Upper lobe of left lung (tissue), 6 donors: ENCODE measurements around the gene SPINT1. TPM values are rescaled to one million over a fixed set of nuclear protein-coding genes. Genes with fewer than 3 reads are reported as not detected.

Experiments
- ATAC-seq, 2 donors: fragments of 200-7000 bp; cut with Tn5 transposase; one replicate each; pipeline ENCODE4 v1.9.1; 2022; ENCODE audit warnings: mild to moderate bottlenecking in 2 of 2, moderate library complexity in 2 of 2; ENCODE audit not compliant: low FRiP score in 2 of 2
- DNase-seq, 2 donors: peaks; one replicate each; pipeline ENCODE4 v3.0.0-alpha.2; 2019 to 2020
- H3K27ac ChIP-seq, 4 donors: fragments of 200-600 bp; sonication (generic); one replicate each; pipeline ENCODE4 v1.5.1; 2016 to 2019
- H3K27me3 ChIP-seq, 4 donors: fragments of 200-600 bp; sonication (generic); one replicate each; pipeline ENCODE4 v1.5.1; 2017 to 2019
- H3K36me3 ChIP-seq, 4 donors: fragments of 200-600 bp; sonication (generic); one replicate each; pipeline ENCODE4 v1.5.1; 2016 to 2019
- H3K4me1 ChIP-seq, 4 donors: fragments of 200-600 bp; sonication (generic); one replicate each; pipeline ENCODE4 v1.5.1; 2018 to 2019
- H3K4me3 ChIP-seq, 4 donors: fragments of 200-600 bp; sonication (generic); one replicate each; pipeline ENCODE4 v1.5.1; 2017 to 2019; ENCODE audit warnings: mild to moderate bottlenecking in 2 of 4, moderate library complexity in 1 of 4
- H3K9me3 ChIP-seq, 4 donors: fragments of 200-600 bp; sonication (generic); one replicate each; pipeline ENCODE4 v1.5.1; 2018 to 2019
- EP300 ChIP-seq, 4 donors: sonication (generic); formaldehyde crosslinking; IDR thresholded peaks; one replicate each; pipeline ENCODE4 v1.5.1; 2017; ENCODE audit warnings: antibody characterized with exemption in 4 of 4, control low read depth in 2 of 4
- POLR2A ChIP-seq, 4 donors: fragments of 450-650 bp; IDR thresholded peaks; one replicate each; pipeline ENCODE4 v1.5.1; 2016 to 2017; ENCODE audit warnings: antibody characterized with exemption in 4 of 4, mild to moderate bottlenecking in 2 of 4
- POLR2AphosphoS5 ChIP-seq, 2 donors: sonication (generic); formaldehyde crosslinking; IDR thresholded peaks; one replicate each; pipeline ENCODE4 v1.5.1; 2017; ENCODE audit warnings: antibody characterized with exemption in 2 of 2
- WGBS, 2 donors: methylation state at CpG; one replicate each; pipeline ENCODE4 v1.1.5; 2017 to 2018; 5-methylcytosine and 5-hydroxymethylcytosine counted together
- total RNA-seq, 6 donors: library from RNA; depleted of rRNA in 4 of 6; stranded (reverse); fragments of >200 nt in 4 of 6; gene quantifications; one replicate each; pipeline versions ENCODE4 v1.1.0 to v1.2.1, GENCODE V29; 2016 to 2021
- TF ChIP-seq, protein P1 (sequence below), 6 experiments: fragments of 450-650 bp in 4 of 6; fragments of 200-600 bp in 2 of 6; sonication (generic) in 2 of 6; IDR thresholded peaks; one replicate each; pipeline ENCODE4 v1.5.1; 2016 to 2019; ENCODE audit warnings: antibody characterized with exemption in 6 of 6
- donor health status: DM: no; HTN: no; CAD: no; lungs with moderate emphysema.
- donor health status: DM: no; HTN: yes; CAD: no; lungs with severe emphysema.

The SPINT1 gene
- total RNA-seq, 6 donors from 2014 or later: 99.3 to 252 (median 163) TPM

DNA sequence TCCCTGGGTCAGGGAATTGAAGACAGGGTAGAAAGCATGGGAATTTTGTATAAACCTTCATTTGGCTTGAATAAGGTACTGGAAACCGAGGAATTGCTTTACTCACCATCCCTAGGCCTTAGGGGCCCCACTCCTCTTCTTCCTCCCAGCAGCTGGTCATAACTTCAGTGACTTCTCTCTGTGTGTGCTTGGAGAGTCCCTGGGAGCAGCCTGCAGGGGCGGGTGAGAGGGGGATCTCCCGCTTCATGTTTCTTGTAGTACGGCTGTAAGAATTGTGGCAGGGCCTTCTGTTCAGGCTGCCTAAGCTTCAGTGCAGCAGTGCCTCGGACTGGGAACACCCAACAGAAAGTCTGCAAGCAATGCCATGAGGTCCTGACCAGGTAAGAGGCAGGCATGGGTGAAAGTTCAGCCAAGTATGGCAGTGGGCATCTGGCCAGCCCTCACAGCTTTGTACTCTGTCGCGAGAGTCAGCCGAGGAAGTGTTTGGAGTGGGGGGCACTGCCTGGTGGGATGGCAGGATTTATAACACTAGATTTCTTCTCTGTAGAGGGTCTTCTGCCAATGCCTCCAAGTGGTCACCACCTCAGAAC lies 34.9 kb upstream of the SPINT1 start:
- Histone ChIP-seq H3K9me3 (no peaks in the 10 kb centered on the region), H3K27me3 (no peaks in the 10 kb centered on the region), H3K36me3 (peaks cover 0 to 40% (median 17%) of the 10 kb centered on the region in 4 donors), H3K4me3 (no peak overlapping the region), H3K27ac (no peak overlapping the region), H3K4me1 (peaks cover 6 to 37% (median 20%) of the 10 kb centered on the region in 4 donors)
- WGBS, 2 donors: 60 to 84% methylated on average over 7 to 8 of the region's 8 CpGs
- ATAC-seq (no peak), DNase-seq (no peak)
- TF ChIP-seq POLR2AphosphoS5 (IDR thresholded peaks at IDR 0.05): no peak
- TF ChIP-seq POLR2A (IDR thresholded peaks at IDR 0.05): no peak
- TF ChIP-seq, protein P1, sequence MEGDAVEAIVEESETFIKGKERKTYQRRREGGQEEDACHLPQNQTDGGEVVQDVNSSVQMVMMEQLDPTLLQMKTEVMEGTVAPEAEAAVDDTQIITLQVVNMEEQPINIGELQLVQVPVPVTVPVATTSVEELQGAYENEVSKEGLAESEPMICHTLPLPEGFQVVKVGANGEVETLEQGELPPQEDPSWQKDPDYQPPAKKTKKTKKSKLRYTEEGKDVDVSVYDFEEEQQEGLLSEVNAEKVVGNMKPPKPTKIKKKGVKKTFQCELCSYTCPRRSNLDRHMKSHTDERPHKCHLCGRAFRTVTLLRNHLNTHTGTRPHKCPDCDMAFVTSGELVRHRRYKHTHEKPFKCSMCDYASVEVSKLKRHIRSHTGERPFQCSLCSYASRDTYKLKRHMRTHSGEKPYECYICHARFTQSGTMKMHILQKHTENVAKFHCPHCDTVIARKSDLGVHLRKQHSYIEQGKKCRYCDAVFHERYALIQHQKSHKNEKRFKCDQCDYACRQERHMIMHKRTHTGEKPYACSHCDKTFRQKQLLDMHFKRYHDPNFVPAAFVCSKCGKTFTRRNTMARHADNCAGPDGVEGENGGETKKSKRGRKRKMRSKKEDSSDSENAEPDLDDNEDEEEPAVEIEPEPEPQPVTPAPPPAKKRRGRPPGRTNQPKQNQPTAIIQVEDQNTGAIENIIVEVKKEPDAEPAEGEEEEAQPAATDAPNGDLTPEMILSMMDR (IDR thresholded peaks at IDR 0.05): no peak
- TF ChIP-seq EP300 (IDR thresholded peaks at IDR 0.05): no peak

DNA sequence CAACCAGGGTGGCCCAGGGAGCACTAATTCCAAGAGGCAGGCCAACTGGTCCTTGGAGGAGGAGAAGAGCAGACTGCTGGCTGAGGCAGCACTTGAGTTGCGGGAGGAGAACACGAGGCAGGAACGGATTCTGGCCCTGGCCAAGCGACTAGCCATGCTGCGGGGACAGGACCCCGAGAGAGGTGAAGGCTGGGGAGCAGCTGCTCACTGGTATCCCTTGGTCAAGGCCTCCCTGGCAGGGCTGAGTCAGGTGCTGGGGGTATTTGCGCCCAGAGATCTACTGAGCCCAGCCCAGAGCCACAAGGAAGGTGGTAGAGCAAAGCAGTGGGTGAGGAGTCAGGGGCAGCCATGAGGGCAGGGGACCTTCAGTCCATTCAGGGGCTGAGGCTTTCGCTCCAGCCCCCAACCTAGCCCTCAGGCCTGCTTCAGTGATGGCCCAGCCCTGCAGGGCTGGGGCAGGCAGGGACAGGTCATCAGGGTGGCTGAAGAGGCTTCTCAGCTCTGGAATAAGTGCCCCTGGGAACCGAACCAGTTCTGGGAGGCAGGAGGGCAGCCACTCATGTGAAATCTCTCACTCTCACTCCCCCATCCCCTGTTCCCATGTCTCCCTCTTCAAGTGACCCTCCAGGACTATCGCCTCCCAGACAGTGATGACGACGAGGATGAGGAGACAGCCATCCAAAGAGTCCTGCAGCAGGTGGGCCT lies 31.0 kb upstream of the SPINT1 start:
- H3K4me1 ChIP-seq: peaks cover 0 to 13% (median 9%) of the 10 kb centered on the region in 4 donors
- TF ChIP-seq POLR2AphosphoS5 (IDR thresholded peaks at IDR 0.05) (no peak), EP300 (IDR thresholded peaks at IDR 0.05) (no peak), POLR2A (IDR thresholded peaks at IDR 0.05) (no peak)
- TF ChIP-seq, protein P1 (IDR thresholded peaks at IDR 0.05): no peak
- H3K27me3 ChIP-seq: no peaks in the 10 kb centered on the region
- no peak overlapping the region for H3K27ac ChIP-seq
- WGBS, 2 donors: 91 to 92% methylated on average over 10 to 12 of the region's 12 CpGs
- DNase-seq: no peak
- peaks cover 0 to 51% (median 20%) of the 10 kb centered on the region in 4 donors for H3K36me3 ChIP-seq
- no peaks in the 10 kb centered on the region for H3K9me3 ChIP-seq
- no peak for ATAC-seq
- no peak overlapping the region for H3K4me3 ChIP-seq

DNA sequence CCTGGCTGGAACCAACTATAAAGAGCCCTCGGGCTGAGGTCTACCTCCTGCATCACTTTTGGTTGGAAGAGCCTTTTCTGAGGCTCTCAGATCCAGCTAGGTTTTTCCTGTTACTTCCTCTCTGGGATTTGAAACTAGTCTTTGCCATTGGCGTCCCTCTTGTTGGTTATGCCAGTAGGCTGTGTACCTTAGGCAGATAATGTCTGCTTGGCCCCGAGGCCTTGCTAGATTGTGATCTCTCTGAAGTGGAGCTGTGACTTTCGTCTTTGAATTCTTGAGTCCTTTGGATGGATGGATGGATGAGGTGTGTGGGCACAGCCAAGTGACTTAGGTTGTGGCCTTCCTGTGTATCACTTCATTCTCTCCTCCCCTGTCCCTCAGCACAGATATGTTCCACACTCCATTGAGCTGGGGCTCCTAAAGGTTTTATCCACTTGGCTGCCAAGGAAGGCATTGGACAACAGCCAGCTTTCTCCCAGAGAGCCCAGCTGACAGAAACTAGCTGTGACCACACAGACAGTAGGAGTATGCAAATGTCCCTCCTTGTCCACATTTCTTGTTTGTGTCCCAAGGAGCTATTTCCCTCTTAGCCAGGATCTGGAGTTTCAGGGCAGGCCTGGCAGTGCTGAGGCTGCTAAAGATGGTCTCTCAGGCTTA lies 28.7 kb upstream of the SPINT1 start:
- H3K36me3 ChIP-seq: peaks cover 0 to 44% (median 17%) of the 10 kb centered on the region in 4 donors
- DNase-seq (no peak), ATAC-seq (no peak)
- no peak for TF ChIP-seq EP300 (IDR thresholded peaks at IDR 0.05)
- H3K27ac ChIP-seq: no peak overlapping the region
- no peaks in the 10 kb centered on the region for H3K4me1 ChIP-seq
- no peak overlapping the region for H3K4me3 ChIP-seq
- H3K27me3 ChIP-seq: no peaks in the 10 kb centered on the region
- H3K9me3 ChIP-seq: no peaks in the 10 kb centered on the region
- 74% methylated on average over 4 of the region's 4 CpGs for WGBS, 2 donors

DNA sequence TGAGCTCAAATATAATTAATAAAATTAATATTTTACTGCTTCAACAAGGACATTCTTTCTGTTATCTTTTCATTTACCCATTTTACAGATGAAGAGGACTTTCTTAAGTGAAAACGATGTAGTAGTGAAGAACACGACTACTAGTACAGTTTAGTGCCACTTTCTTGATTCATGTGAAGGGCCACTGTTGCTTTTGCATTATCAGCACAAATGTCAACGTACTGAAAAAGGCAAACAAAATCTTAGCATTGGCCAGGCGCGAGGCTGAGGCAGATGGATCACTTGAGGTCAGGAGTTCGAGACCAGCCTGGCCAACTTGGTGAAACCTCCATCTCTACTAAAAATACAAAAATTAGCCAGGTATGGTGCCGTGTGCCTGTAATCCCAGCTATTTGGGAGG lies 24.8 kb upstream of the SPINT1 start:
- 69 to 80% methylated on average over 7 of the region's 7 CpGs for WGBS, 2 donors
- DNase-seq: no peak
- Histone ChIP-seq H3K27ac (no peak overlapping the region), H3K9me3 (no peaks in the 10 kb centered on the region), H3K36me3 (peaks cover 0 to 11% (median 3%) of the 10 kb centered on the region in 4 donors), H3K4me3 (no peak overlapping the region), H3K4me1 (no peaks in the 10 kb centered on the region), H3K27me3 (no peaks in the 10 kb centered on the region)
- TF ChIP-seq, protein P1 (IDR thresholded peaks at IDR 0.05): no peak
- no peak for ATAC-seq

DNA sequence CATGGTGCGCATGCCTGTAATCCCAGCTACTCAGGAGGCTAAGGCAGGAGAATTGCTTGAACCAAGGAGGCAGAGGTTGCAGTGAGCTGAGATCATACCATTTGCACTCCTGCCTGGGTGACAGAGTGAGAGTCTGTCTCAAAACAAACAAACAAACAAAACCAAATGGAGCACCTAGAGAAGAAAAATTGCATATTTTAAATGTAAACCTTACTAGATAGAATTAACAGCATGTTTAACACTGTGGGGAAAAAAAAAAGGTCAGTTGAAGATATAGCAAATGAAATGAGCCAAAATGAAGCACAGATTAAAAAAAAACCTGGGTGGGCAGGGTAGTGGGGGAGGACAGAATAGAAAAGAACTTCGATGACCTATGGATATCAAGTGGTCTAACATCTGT lies 22.7 kb upstream of the SPINT1 start:
- ATAC-seq (no peak), DNase-seq (no peak)
- Histone ChIP-seq H3K9me3 (no peaks in the 10 kb centered on the region), H3K4me1 (no peaks in the 10 kb centered on the region), H3K27ac (no peak overlapping the region), H3K4me3 (no peak overlapping the region), H3K36me3 (no peaks in the 10 kb centered on the region), H3K27me3 (no peaks in the 10 kb centered on the region)
- 84 to 87% methylated on average over 2 of the region's 2 CpGs for WGBS, 2 donors
- TF ChIP-seq POLR2AphosphoS5 (IDR thresholded peaks at IDR 0.05) (no peak), POLR2A (IDR thresholded peaks at IDR 0.05) (no peak), EP300 (IDR thresholded peaks at IDR 0.05) (no peak)
- TF ChIP-seq, protein P1 (IDR thresholded peaks at IDR 0.05): no peak
